Measurements from ENCODE around the gene EMP2. TPM values are rescaled to one million over a fixed set of nuclear protein-coding genes. Genes with fewer than 3 reads are reported as not detected.

Gene EMP2
- total RNA-seq, 2 experiments from 2014 or later, result not detected

DNA sequence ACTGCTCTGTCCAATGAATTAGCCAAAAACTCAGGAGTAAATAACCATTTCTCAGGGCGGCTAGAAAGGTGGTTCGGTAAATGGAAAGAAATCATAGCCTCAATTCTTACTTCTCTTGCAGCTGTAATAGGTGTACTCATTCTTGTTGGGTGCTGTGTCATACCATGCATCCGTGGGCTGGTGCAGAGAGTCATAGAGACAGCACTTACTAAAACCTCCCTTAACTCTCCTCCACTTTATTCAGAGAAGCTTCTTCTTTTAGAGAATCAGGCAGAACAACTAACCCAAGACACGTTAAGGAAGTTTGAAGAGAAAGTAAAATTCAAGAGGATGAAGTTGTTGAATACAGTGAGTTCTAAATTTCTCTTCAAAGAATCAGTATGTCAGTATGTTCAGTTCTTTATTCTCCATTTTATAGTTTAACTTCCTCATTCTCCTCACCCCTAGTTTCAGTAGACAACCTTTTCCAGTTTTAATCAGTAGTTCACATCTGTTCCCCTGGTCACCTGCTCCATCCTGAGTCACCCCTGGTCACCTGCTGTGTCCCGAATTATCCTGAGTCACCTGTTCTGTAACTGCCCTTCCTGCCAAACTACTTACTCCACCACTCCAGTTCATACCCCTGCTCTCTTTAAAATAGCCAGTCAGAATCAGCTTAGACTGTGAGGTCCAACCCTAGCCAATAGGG is 85.9 kb downstream of the EMP2 start:
- POLR2A ChIA-PET, result no interaction called here
- TF ChIP-seq, protein P1, sequence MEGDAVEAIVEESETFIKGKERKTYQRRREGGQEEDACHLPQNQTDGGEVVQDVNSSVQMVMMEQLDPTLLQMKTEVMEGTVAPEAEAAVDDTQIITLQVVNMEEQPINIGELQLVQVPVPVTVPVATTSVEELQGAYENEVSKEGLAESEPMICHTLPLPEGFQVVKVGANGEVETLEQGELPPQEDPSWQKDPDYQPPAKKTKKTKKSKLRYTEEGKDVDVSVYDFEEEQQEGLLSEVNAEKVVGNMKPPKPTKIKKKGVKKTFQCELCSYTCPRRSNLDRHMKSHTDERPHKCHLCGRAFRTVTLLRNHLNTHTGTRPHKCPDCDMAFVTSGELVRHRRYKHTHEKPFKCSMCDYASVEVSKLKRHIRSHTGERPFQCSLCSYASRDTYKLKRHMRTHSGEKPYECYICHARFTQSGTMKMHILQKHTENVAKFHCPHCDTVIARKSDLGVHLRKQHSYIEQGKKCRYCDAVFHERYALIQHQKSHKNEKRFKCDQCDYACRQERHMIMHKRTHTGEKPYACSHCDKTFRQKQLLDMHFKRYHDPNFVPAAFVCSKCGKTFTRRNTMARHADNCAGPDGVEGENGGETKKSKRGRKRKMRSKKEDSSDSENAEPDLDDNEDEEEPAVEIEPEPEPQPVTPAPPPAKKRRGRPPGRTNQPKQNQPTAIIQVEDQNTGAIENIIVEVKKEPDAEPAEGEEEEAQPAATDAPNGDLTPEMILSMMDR (IDR thresholded peaks at IDR 0.05), result no peak
- intact Hi-C loops (cut with DNase I, micrococcal nuclease), result no loop called here
- H3K4me1 ChIP-seq (ENCODE audit: insufficient read depth, low read length), result no peaks in the 10 kb centered on the region
- no peaks in the 10 kb centered on the region for H3K27me3 ChIP-seq (ENCODE audit: control insufficient read depth in 1 of 2, insufficient read depth in 2 of 2, low read length in 2 of 2)
- no peaks in the 10 kb centered on the region for H3K36me3 ChIP-seq (ENCODE audit: insufficient read depth, low read length)
- CTCF ChIA-PET, result no interaction called here
- H3K9me3 Mint-ChIP-seq, result peaks cover 19% of the 10 kb centered on the region
- H3K27ac ChIP-seq (ENCODE audit: low read depth in 1 of 2, low read length in 2 of 2), result no peak overlapping the region
- H3K4me3 Mint-ChIP-seq, result no peak overlapping the region
- no peaks in the 10 kb centered on the region for H3K27me3 Mint-ChIP-seq
- no peak for ATAC-seq (ENCODE audit: poor library complexity)
- no peak for DNase-seq
- H3K4me1 Mint-ChIP-seq (ENCODE audit: low read depth), result no peaks in the 10 kb centered on the region
- no peak overlapping the region for H3K4me3 ChIP-seq (ENCODE audit: low read length)
- H3K9me3 ChIP-seq (ENCODE audit: control insufficient read depth in 1 of 2, insufficient read depth in 1 of 2, low read length in 2 of 2), result peaks cover 11 to 20% of the 10 kb centered on the region in 2 experiments
- no peak overlapping the region for H3K27ac Mint-ChIP-seq
- no peaks in the 10 kb centered on the region for H3K36me3 Mint-ChIP-seq (ENCODE audit: low read depth)

DNA sequence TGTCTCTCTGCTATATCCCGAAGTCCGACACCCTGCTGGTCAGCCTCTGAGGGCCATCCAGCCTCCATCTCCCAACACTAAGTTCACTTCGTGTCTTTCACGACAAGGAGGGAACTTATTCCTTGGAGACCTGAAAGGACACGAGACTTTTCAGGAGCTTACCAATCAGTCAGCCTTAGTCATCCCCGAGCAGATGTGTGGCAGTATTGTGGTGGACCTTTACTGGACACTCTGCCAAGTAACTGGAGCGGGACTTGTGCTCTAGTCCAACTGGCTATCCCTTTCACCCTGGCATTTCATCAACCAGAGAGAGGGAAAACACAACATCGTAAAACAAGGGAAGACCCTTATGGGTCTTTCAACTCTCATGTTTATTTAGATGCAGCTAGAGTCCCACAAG is 87.1 kb downstream of the EMP2 start:
- POLR2A ChIA-PET, result no interaction called here
- intact Hi-C loops (cut with DNase I, micrococcal nuclease), result no loop called here
- Histone ChIP-seq H3K36me3 (ENCODE audit: insufficient read depth, low read length) (no peaks in the 10 kb centered on the region), H3K4me3 (ENCODE audit: low read length) (no peak overlapping the region), H3K9me3 (ENCODE audit: control insufficient read depth in 1 of 2, insufficient read depth in 1 of 2, low read length in 2 of 2) (peaks cover 11 to 20% of the 10 kb centered on the region in 2 experiments), H3K27ac (ENCODE audit: low read depth in 1 of 2, low read length in 2 of 2) (no peak overlapping the region), H3K4me1 (ENCODE audit: insufficient read depth, low read length) (no peaks in the 10 kb centered on the region), H3K27me3 (ENCODE audit: control insufficient read depth in 1 of 2, insufficient read depth in 2 of 2, low read length in 2 of 2) (no peaks in the 10 kb centered on the region)
- Mint-ChIP-seq H3K36me3 (ENCODE audit: low read depth) (no peaks in the 10 kb centered on the region), H3K27me3 (no peaks in the 10 kb centered on the region), H3K27ac (no peak overlapping the region), H3K4me1 (ENCODE audit: low read depth) (no peaks in the 10 kb centered on the region), H3K4me3 (no peak overlapping the region), H3K9me3 (peaks cover 19% of the 10 kb centered on the region)
- no peak for ATAC-seq (ENCODE audit: poor library complexity)
- TF ChIP-seq, protein P1 (IDR thresholded peaks at IDR 0.05), result no peak
- no peak for DNase-seq
- CTCF ChIA-PET, result no interaction called here

DNA sequence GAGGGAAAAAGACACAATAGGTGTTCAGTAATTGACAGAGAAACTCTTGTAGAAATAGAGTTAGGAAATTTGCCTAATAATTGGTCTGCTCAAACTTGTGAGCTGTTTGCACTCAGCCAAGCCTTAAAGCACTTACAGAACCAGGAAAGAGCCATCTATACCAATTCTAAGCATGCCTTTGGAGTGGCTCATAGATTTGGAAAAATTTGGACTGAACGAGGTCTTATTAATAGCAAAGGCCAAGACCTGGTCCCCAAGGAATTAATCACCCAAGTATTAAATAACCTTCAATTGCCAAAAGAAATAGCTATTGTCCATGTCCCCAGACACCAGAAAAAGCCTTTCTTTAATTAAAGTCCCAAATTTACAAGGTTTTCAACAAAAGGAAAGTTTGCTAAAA is 90.3 kb downstream of the EMP2 start:
- POLR2A ChIA-PET, result no interaction called here
- H3K9me3 Mint-ChIP-seq, result peaks cover 16% of the 10 kb centered on the region
- Histone ChIP-seq H3K4me1 (ENCODE audit: insufficient read depth, low read length) (no peaks in the 10 kb centered on the region), H3K36me3 (ENCODE audit: insufficient read depth, low read length) (no peaks in the 10 kb centered on the region), H3K4me3 (ENCODE audit: low read length) (no peak overlapping the region), H3K27ac (ENCODE audit: low read depth in 1 of 2, low read length in 2 of 2) (no peak overlapping the region), H3K9me3 (ENCODE audit: control insufficient read depth in 1 of 2, insufficient read depth in 1 of 2, low read length in 2 of 2) (peaks cover 20 to 23% of the 10 kb centered on the region in 2 experiments), H3K27me3 (ENCODE audit: control insufficient read depth in 1 of 2, insufficient read depth in 2 of 2, low read length in 2 of 2) (no peaks in the 10 kb centered on the region)
- no peaks in the 10 kb centered on the region for H3K4me1 Mint-ChIP-seq (ENCODE audit: low read depth)
- CTCF ChIA-PET, result no interaction called here
- no peak overlapping the region for H3K4me3 Mint-ChIP-seq
- ATAC-seq (ENCODE audit: poor library complexity) (no peak), DNase-seq (no peak)
- H3K27ac Mint-ChIP-seq, result no peak overlapping the region
- intact Hi-C loops (cut with DNase I, micrococcal nuclease), result no loop called here
- TF ChIP-seq, protein P1 (IDR thresholded peaks at IDR 0.05), result no peak
- peaks cover 6% of the 10 kb centered on the region for H3K36me3 Mint-ChIP-seq (ENCODE audit: low read depth)
- H3K27me3 Mint-ChIP-seq, result no peaks in the 10 kb centered on the region
